T-helper 9 cell (primary cell): ENCODE data around the gene PKM.
"Not testable (repeated sequence)": the region's sequence is repeated elsewhere in the genome, so short reads cannot be mapped to it uniquely, and the experiment has no call there.

Experiments used
- DNase-seq: peaks from one replicate; pipeline ENCODE4 v3.0.0-alpha.2; 2020
- total RNA-seq, 2 donors: gene quantifications; one replicate each; lab custom pipeline; 2026; lab: John Stamatoyannopoulos, UW

The PKM gene
- total RNA-seq = 253 to 652 reads per million in 2 donors

GRCh38 chr15:72231066-72231832 lies at the start of gene PKM:
Gene PKM, minus strand, starts transcription at chr15:72231190. Its CDS starts 12,093 bp downstream, at chr15:72219097.
- DNase-seq = peak; percentile 88

- DNase-seq = no peak
These were observed 49.8 kb upstream of the PKM start for GRCh38 chr15:72280751-72281150.

GRCh38 chr15:72278737-72279136 lies 47.7 kb upstream of the PKM start:
- no peak for DNase-seq

- no peak for DNase-seq
These were observed 45.3 kb upstream of the PKM start for GRCh38 chr15:72276326-72276700.

DNA sequence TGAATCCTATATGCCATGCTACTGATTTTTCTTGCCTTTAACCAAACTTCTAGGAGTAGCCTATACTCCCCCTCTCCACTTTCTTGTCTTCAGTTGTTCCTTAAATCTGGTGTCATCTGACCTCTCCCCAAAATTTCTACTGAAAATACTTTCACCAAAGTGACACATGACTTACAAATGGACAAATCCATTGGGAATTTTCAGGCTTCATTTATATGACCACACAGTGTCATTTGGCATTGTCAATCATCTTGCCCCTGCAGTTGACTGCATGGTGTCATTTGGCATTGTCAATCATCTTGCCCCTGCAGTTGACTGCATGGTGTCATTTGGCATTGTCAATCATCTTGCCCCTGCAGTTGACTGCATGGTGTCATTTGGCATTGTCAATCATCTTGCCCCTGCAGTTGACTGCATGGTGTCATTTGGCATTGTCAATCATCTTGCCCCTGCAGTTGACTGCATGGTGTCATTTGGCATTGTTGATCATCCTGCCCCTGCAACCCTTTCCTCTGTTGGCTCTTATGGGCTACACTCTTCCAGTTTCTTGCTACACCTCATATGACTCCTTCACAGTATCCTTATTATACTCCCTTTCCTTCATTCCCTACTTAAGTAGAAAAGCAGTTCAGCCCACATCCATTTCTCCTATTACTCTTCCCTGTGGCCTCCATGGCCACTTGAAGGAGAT lies 44.8 kb upstream of the PKM start:
- DNase-seq = not testable (repeated sequence)

- DNase-seq = no peak
These were observed 42.0 kb upstream of the PKM start for GRCh38 chr15:72272997-72273352.

DNA sequence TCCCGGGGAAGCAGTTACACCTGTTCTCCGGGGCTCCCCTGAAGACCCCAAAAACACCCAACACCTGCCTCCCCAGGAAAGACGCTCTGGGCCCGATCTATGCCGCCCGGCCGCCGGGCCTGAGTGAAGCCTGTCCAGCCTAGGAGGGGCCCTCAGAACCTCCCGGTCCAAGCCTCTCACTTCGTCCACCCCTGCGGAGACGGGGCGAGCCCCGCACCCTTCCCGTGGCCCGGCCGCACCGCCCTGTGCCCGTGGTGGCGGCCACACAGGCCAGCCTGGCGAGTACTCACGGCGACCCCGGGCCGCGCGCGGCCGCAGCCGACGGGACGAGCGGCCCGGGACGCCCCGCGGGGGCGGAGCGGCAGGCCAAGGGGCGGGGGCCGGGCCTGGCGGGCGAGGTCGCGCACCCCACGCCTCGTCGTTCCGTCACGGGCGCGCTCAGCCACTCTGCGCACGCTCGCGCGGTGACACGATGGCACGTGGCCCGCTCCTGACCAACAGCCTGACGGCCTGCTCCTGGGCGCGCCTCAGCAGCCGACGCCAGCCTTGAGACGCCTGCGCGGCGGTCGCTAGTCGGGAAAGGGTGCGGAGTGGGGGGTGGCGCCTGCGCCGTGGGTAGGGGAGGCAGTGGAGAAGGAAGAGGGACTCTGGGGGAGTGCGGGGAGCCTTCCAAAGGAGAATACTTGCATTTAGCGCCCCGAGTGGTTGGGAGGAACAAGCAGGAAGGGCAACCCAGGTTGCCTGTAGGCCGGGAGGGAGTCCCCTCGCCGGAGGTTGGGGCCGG lies 41.4 kb upstream of the PKM start, which contains the start of gene PARP6:
Gene PARP6, minus strand, starts transcription at position 342 of the 784 bp plus-strand sequence. CDS start 5,077 bp downstream, outside the sequence.
- DNase-seq = peak; percentile 95

DNA sequence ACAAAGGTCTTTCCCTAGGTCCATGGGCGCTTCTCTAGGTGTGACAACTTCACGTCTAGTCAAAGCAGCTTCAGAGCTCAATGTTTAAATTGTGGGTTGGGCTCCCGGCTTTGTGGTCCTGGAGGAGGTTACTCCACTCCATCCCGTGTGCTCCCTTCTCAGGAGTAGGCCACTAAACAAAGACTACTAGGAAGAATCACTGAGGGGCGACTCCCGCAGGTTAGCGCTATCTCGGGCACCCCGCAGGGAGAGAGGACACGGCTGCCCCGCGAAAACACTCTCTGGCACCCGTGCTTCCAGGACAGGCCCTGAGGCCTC lies 40.9 kb upstream of the PKM start:
- no peak for DNase-seq

DNA sequence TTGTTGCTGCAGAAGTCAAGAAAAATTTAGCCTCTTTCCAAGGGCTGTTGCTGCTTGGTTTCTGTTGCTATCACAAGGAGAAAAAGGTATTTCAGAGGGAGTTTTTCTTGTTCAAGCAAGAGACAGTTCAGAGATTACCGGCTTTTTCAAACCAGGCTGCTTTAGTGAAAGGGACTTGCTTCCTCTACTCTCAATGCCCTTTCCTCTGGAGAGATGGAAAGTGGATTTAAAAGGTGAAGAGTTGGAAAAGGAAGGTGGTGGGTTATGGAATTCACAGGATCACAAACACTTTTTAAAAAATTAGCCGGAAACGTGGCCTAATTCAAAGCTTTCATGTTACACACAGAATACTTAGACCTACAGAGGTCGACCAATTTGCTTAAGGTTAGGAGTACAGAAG lies 40.2 kb upstream of the PKM start:
- no peak for DNase-seq

DNA sequence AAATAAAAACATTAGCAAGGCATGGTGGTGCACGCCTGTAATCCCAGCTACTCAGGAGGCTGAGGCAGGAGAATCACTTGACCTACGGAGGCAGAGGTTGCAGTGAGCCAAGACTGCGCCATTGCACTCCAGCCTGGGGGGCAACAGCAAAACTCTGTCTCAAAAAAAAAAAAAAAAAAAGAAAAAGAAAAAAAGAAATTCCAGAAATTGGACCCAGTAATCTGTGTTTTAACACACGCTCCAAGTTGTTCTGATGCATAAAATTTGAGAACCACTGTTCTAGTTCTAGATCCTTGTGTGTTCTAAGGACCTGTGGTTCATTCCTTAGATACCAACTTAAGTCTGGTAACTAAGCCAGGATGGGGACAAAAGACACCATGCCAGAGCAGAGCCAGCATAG lies 38.7 kb upstream of the PKM start:
- no peak for DNase-seq

- no peak for DNase-seq
These were observed 34.0 kb upstream of the PKM start for GRCh38 chr15:72265031-72265430.

DNA sequence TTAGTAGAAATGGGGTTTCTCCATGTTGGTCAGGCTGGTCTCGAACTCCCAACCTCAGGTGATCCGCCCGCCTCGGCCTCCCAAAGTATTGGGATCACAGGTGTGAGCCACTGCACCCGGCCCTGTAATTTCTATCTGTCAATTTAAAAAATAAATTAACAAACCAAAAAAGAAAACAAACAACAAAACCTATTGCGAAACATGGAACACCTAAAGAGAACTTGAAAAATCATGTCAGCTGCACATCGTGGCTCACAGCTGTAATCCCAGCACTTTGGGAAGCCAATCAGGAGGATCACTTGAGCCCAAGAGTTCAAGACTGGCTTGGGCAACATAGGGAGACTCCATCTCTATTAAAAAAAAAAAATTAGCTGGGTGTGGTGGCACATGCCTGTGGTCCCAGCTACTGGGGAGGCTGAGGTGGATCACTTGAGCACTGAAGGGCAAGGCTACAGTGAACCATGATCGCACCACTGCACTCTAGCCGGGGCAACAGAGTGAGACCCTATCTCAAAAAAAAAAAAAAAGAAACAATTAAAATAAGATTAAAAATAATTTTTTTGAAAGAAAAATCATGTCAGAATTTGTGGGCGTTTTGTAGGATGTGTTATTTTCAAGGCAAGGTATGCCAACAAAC lies 21.8 kb upstream of the PKM start:
- no peak for DNase-seq

DNA sequence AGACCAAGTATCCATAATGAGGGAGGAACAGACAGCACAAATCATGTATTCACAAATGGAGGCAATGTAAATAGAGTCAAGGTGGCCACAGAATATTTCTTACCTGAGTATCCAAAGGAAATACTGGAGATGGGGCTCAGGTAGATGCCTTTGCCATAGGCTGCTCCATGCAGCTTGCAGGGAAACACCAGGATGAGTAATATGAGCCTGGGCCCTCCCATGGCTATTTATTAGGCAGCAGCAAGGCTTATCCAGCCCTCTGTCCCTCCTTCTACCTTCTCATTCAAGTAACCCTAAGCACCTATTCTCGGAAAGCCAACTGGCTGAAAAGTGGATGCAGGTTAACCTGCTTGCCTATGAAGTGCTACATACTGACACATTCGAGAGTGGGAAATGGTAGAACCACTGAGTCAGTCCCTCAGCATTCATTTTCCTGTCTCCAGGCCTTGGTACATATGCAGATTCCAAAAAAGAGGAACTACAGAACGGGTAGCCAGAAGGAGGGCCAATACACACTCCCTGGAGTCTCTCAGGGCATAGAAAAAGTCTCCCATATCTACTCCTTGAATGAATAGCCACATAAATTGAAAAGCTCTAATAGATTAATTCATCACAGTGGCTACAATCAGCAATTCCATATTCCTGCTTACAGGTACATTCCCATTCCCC lies 18.3 kb upstream of the PKM start:
- no peak for DNase-seq

GRCh38 chr15:72248514-72248913 lies 17.5 kb upstream of the PKM start:
- no peak for DNase-seq

DNA sequence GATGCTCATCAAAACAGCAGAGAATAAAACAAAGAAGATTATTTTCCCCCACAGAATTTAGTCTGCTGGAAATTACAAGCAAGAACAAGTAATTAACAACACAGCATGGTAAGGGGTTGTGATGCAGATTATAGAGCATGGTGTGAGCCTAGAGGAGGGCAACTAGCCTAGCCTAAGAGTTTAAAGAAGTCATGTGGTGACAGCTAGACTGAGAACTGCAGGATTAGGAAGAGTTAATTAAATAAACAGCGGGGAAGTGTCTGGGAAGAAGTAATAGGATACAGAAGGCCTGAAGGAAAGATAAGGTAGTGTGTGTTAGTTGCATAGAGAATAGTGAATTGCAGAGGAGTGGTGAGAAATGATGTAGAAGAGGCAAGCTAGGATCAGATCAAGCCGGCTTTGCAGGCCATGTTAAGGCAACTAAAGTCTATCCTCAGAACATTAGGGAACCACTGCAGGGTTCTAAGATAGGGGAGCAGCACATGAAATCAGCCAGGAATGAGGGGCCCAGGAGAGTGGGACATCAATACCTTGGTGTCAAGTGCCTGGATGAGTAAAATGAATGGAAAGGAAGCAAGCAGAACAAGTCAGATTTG lies 11.9 kb upstream of the PKM start:
- no peak for DNase-seq

DNA sequence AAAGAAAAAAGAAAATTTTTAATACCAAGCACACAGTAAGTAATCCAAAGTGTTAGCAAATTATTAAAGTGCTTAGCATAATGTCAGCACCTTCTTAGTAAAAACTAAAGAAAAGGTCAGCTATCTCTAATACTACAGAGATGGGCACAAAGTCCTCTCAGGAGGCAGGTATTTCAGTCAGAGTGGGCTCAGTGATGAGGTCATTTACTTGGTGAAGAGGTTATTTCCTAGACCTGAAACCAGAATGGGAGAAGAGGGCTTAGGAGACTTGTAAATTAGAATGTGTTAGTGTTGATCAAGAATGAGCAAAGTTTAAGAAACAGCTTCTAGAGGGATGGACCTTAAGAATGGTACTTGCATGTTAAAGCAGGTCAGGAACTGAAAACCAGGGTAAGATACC lies 8.7 kb upstream of the PKM start:
- no peak for DNase-seq

DNA sequence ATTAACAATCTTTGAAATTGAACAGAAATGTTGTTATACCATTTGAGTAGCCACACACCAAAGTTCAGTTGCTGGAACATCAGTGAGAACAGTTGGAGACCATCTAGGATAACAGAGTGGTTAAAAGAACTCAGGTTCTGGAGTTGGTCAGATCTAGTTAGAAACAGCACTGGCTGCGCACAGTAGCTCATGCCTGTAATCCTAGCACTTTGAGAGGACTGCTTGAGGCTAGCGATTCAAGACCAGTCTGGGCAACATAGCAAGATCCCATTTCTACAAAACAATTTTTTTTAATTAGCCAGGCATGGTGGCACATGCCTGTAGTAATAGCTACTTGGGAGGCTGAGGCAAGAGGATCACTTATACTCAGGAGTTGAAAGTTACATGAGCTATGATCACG lies 7.6 kb upstream of the PKM start:
- no peak for DNase-seq

DNA sequence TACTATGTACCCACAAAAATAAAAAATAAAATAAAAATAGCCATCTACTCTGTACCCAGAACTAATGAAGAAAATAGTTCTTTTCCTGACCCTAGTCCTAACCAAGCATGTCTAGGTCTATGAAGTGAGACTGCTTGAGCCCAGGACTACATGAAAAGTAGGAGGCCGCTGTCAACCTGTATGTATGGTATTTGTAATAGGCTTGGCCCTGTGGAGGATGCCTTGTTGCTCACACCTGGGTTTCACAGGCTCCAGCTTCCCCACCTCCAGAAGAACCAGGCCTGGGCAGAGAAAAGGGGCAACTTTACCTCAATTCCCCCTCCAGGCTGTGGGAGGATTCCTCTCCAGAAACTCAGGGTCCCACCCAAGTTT lies 6.8 kb upstream of the PKM start:
- no peak for DNase-seq

GRCh38 chr15:72237029-72237852 lies 6.3 kb upstream of the PKM start:
- no peak for DNase-seq

- no peak for DNase-seq
These were observed 5.5 kb upstream of the PKM start for GRCh38 chr15:72236381-72237003.

DNA sequence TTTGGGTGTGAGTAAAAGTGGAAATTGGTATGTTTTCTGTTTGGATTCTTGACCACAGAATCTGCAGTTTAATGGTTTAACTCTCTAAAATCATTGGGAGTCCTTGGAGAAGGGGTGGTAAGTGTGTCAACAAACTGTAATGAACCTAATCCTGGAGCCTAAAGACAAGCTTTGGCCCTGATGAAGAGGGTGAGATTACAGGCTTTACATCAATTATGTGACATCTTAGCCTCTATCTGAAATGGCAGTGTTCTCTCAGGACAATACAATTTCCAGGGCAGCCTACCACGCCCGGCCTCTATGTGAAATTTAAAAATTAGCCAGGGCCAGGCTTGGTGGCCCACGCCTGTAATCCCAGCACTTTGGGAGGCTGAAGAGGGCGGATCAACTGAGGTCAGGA lies 4.3 kb upstream of the PKM start:
- DNase-seq = no peak
